A549 (cell line): ENCODE data around the gene PSMA3. TPM values are rescaled to one million over a fixed set of nuclear protein-coding genes. Genes with fewer than 3 reads are reported as not detected.

Source experiments
- ATAC-seq, 2 experiments: fragments of 200-7000 bp in 1 of 2; fragments of >200 bp in 1 of 2; cut with Nextera tagmentation in 1 of 2; cut with Tn5 transposase in 1 of 2; 3 replicates each; pipeline versions ENCODE4 v1.8.0 to v1.9.1; 2018 to 2020; ENCODE audit warnings: mild to moderate bottlenecking in 1 of 2, moderate library complexity in 1 of 2
- CTCF ChIA-PET: fragments of 300-600 bp; sonication (Branson Sonifier 250); formaldehyde crosslinking; extraction: SDS; loops from one replicate; lab custom pipeline; 2021; ENCODE audit warnings: antibody characterized with exemption, inconsistent platforms; lab: Yijun Ruan, JAX
- POLR2A ChIA-PET: fragments of 350-600 bp; formaldehyde crosslinking; extraction: SDS; loops from one replicate; lab custom pipeline; 2021; ENCODE audit warnings: antibody characterized with exemption, inconsistent platforms; lab: Yijun Ruan, JAX
- DNase-seq, 2 experiments: peaks; one replicate each; pipeline versions ENCODE4 v3.0.0 to v3.0.0-alpha.2; 2011 to 2016; ENCODE audit warnings: low read depth in 1 of 2, low spot score in 1 of 2
- FAIRE-seq: peaks from 2 replicates; lab custom pipeline; 2011; peaks lifted over from hg19 to GRCh38; lab: Jason Lieb, UNC
- H3K27ac ChIP-seq, 2 experiments: fragments of >200 bp; sonication (Bioruptor Twin); formaldehyde crosslinking; 3 replicates each; pipeline ENCODE4 v1.5.1; 2016 to 2017
- H3K4me1 ChIP-seq: fragments of >200 bp; sonication (Bioruptor Twin); formaldehyde crosslinking; 3 replicates; pipeline ENCODE4 v1.6.1; 2016
- H3K4me2 ChIP-seq: fragments of >200 bp; sonication (Bioruptor Twin); formaldehyde crosslinking; 3 replicates; pipeline ENCODE4 v1.6.1; 2016
- H3K4me3 ChIP-seq: fragments of >200 bp; sonication (Bioruptor Twin); formaldehyde crosslinking; 3 replicates; pipeline ENCODE4 v1.5.1; 2016
- H3K9me3 ChIP-seq: fragments of >200 bp; sonication (Bioruptor Twin); formaldehyde crosslinking; 3 replicates; pipeline ENCODE4 v1.6.1; 2016
- E2F6 ChIP-seq: IDR thresholded peaks from 2 replicates; pipeline ENCODE4 v1.6.1; 2012; ENCODE audit warnings: low read depth, borderline replicate concordance
- ELK1 ChIP-seq: fragments of 150-350 bp; IDR thresholded peaks from 2 replicates; pipeline ENCODE4 v1.6.1; 2014; ENCODE audit warnings: low read depth, mild to moderate bottlenecking, low read length
- FOSB ChIP-seq: fragments of 250-450 bp; sonication (Bioruptor Pico); IDR thresholded peaks from 2 replicates; pipeline ENCODE4 v1.5.0; 2020; ENCODE audit warnings: mild to moderate bottlenecking, moderate library complexity
- GATA3 ChIP-seq: IDR thresholded peaks from 2 replicates; pipeline ENCODE4 v1.6.1; 2012; ENCODE audit warnings: borderline replicate concordance
- HES2 ChIP-seq: fragments of >200 bp; sonication (Bioruptor Twin); formaldehyde crosslinking; IDR thresholded peaks from 2 replicates; pipeline ENCODE4 v1.6.1; 2016
- HEYL ChIP-seq: fragments of 250-450 bp; sonication (Bioruptor Pico); IDR thresholded peaks from 2 replicates; pipeline ENCODE4 v1.8.0; 2021; ENCODE audit warnings: mild to moderate bottlenecking, moderate library complexity
- HOXB13 ChIP-seq: fragments of 250-450 bp; sonication (Bioruptor Pico); IDR thresholded peaks from 2 replicates; pipeline ENCODE4 v1.5.0; 2020; ENCODE audit warnings: low read depth, mild to moderate bottlenecking, moderate library complexity
- HOXB5 ChIP-seq: fragments of 250-450 bp; sonication (Bioruptor Pico); IDR thresholded peaks from 2 replicates; pipeline ENCODE4 v1.5.0; 2020; ENCODE audit warnings: mild to moderate bottlenecking, moderate library complexity
- KDM5A ChIP-seq: fragments of 200-600 bp; sonication (generic); IDR thresholded peaks from 2 replicates; pipeline ENCODE4 v1.6.1; 2016; ENCODE audit warnings: antibody characterized with exemption, mild to moderate bottlenecking
- MAFK ChIP-seq: fragments of 450-650 bp; IDR thresholded peaks from 2 replicates; pipeline ENCODE4 v1.6.1; 2014; ENCODE audit not compliant: partially characterized antibody
- MYC ChIP-seq: IDR thresholded peaks from 2 replicates; pipeline ENCODE4 v1.6.1; 2012; ENCODE audit warnings: mild to moderate bottlenecking, inconsistent platforms, low read length, improper control_type of control experiment, borderline replicate concordance
- NFE2L2 ChIP-seq: fragments of 150-350 bp; conservative IDR thresholded peaks from 2 replicates; pipeline ENCODE4 v1.6.1; 2014; ENCODE audit warnings: low read length
- PHF8 ChIP-seq: fragments of 200-600 bp; sonication (generic); IDR thresholded peaks from 2 replicates; pipeline ENCODE4 v1.6.1; 2016; ENCODE audit warnings: low read depth, mild to moderate bottlenecking, antibody characterized with exemption, moderate library complexity, borderline replicate concordance
- REST ChIP-seq: fragments of 200-600 bp; sonication (generic); IDR thresholded peaks from 2 replicates; pipeline ENCODE4 v1.6.1; 2016; ENCODE audit warnings: antibody characterized with exemption, mild to moderate bottlenecking, moderate library complexity
- RNF2 ChIP-seq: fragments of 200-600 bp; sonication (generic); IDR thresholded peaks from 2 replicates; pipeline ENCODE4 v1.6.1; 2016; ENCODE audit warnings: low read depth, mild to moderate bottlenecking, antibody characterized with exemption, moderate library complexity, borderline replicate concordance
- ZFP36 ChIP-seq: fragments of 450-650 bp; IDR thresholded peaks from 2 replicates; pipeline ENCODE4 v1.6.1; 2014; ENCODE audit warnings: borderline replicate concordance; ENCODE audit not compliant: partially characterized antibody
- ZSCAN20 ChIP-seq: fragments of 250-450 bp; sonication (Bioruptor Pico); IDR thresholded peaks from 2 replicates; pipeline ENCODE4 v1.8.0; 2022; ENCODE audit warnings: mild to moderate bottlenecking, moderate library complexity
- WGBS: methylation state at CpG from one replicate; pipeline ENCODE4 v1.1.6; 2017; ENCODE audit errors: missing lambda C conversion rate; 5-methylcytosine and 5-hydroxymethylcytosine counted together
- polyA plus RNA-seq, 4 experiments: library from polyadenylated mRNA; depleted of rRNA in 3 of 4; stranded (reverse); fragments of >200 nt; fragmentation: RNase III in 1 of 4; extraction: RNeasy Plus Mini Kit Qiagen cat#74134 plus additional on column Dnase treatment in 1 of 4; gene quantifications; 2 replicates in 3 of 4; 3 replicates in 1 of 4; pipeline ENCODE4 v1.2.3, GENCODE V29; 2011 to 2017

PSMA3 gene
- polyA plus RNA-seq, 2 of the 4 experiments (the other 2 are of a cell fraction) = 260 to 410 TPM

- FAIRE-seq = no peak
- Histone ChIP-seq H3K4me3 (no peak overlapping the region), H3K4me1 (peaks cover 8% of the 10 kb centered on the region; the same call in 2 of the 3 replicates), H3K4me2 (peak overlapping the region; percentile 13; the same call in 1 of the 3 replicates), H3K9me3 (no peaks in the 10 kb centered on the region), H3K27ac (peak overlapping the region in 1 of 2 experiments; percentile 67; a peak in 3 of 6 replicates)
- no peak for ATAC-seq
- ChIA-PET POLR2A (interaction anchor here (0.6 kb wide), 1 partner anchor 169 kb away, joined by 4 read pairs; no protein-coding TSS in a partner anchor), CTCF (no interaction called here)
- DNase-seq = no peak
- TF ChIP-seq NFE2L2 (peak; percentile 21; the same call in 1 of the 2 replicates), REST (no peak), HOXB13 (no peak), HEYL (CRISPR knock-in tag) (no peak), HES2 (no peak), RNF2 (no peak), ELK1 (no peak), ZFP36 (no peak), MAFK (peak; percentile 60), GATA3 (no peak)
- WGBS = 36% methylated on average over 2 of the region's 2 CpGs
Measured at GRCh38 chr14:58216544-58216943, 28.1 kb upstream of the PSMA3 start.

GRCh38 chr14:58227096-58227819 lies 17.4 kb upstream of the PSMA3 start:
- no peak for FAIRE-seq
- POLR2A ChIA-PET = interaction anchor here (0.8 kb wide), 1 partner anchor 200 kb away, joined by 3 read pairs; the partner anchor contains the start of genes KIAA0586 and TIMM9

More at GRCh38 chr14:58227096-58227819, 17.4 kb upstream of the PSMA3 start:
- no peak overlapping the region for H3K4me3 ChIP-seq
- TF ChIP-seq NFE2L2 (no peak), MYC (no peak), HOXB5 (CRISPR knock-in tag) (no peak), PHF8 (no peak), KDM5A (no peak), ZSCAN20 (no peak), FOSB (CRISPR knock-in tag) (no peak), E2F6 (no peak), HOXB13 (no peak)
- H3K9me3 ChIP-seq = no peaks in the 10 kb centered on the region
- CTCF ChIA-PET = interaction anchor here (1.1 to 1.3 kb wide), 2 partner anchors 60 to 119 kb away, joined by 3 to 5 read pairs; no protein-coding TSS in a partner anchor
- no peak overlapping the region for H3K4me2 ChIP-seq
- 89% methylated on average over 5 of the region's 5 CpGs for WGBS
- no peak for ATAC-seq
- H3K27ac ChIP-seq = no peak overlapping the region
- H3K4me1 ChIP-seq = no peaks in the 10 kb centered on the region
- DNase-seq = no peak
